ENCODE data around the gene LPGAT1.

Gene LPGAT1

GRCh38 chr1:211737115-211738035, 93.2 kb downstream of the LPGAT1 start:
- Histone ChIP-seq H3K9ac (ENCODE audit: low read depth, low read length) (no peak overlapping the region), H3K36me3 (ENCODE audit: control insufficient read depth, insufficient read depth, low read length) (no peaks in the 10 kb centered on the region), H3K9me3 (ENCODE audit: control insufficient read depth, insufficient read depth, low read length) (no peaks in the 10 kb centered on the region), H3K4me1 (ENCODE audit: control insufficient read depth, insufficient read depth, low read length) (peaks cover 3% of the 10 kb centered on the region), H3K27me3 (ENCODE audit: control insufficient read depth, insufficient read depth, low read length) (no peaks in the 10 kb centered on the region), H3K4me3 (ENCODE audit: low read depth, low read length) (no peak overlapping the region)

GRCh38 chr1:211736351-211736915, 94.1 kb downstream of the LPGAT1 start:
- no peak overlapping the region for H3K4me3 ChIP-seq (ENCODE audit: low read depth, low read length)
- H3K9me3 ChIP-seq (ENCODE audit: control insufficient read depth, insufficient read depth, low read length), result no peaks in the 10 kb centered on the region
- H3K9ac ChIP-seq (ENCODE audit: low read depth, low read length), result no peak overlapping the region
- H3K4me1 ChIP-seq (ENCODE audit: control insufficient read depth, insufficient read depth, low read length), result peaks cover 3% of the 10 kb centered on the region
- no peaks in the 10 kb centered on the region for H3K36me3 ChIP-seq (ENCODE audit: control insufficient read depth, insufficient read depth, low read length)
- H3K27me3 ChIP-seq (ENCODE audit: control insufficient read depth, insufficient read depth, low read length), result no peaks in the 10 kb centered on the region

GRCh38 chr1:211735208-211736170, 95.1 kb downstream of the LPGAT1 start:
- H3K9ac ChIP-seq (ENCODE audit: low read depth, low read length), result no peak overlapping the region
- no peak overlapping the region for H3K4me3 ChIP-seq (ENCODE audit: low read depth, low read length)
- H3K36me3 ChIP-seq (ENCODE audit: control insufficient read depth, insufficient read depth, low read length), result no peaks in the 10 kb centered on the region
- H3K27me3 ChIP-seq (ENCODE audit: control insufficient read depth, insufficient read depth, low read length), result no peaks in the 10 kb centered on the region
- H3K9me3 ChIP-seq (ENCODE audit: control insufficient read depth, insufficient read depth, low read length), result no peaks in the 10 kb centered on the region
- H3K4me1 ChIP-seq (ENCODE audit: control insufficient read depth, insufficient read depth, low read length), result peaks cover 3% of the 10 kb centered on the region

GRCh38 chr1:211734791-211735190, 95.8 kb downstream of the LPGAT1 start:
- no peaks in the 10 kb centered on the region for H3K27me3 ChIP-seq (ENCODE audit: control insufficient read depth, insufficient read depth, low read length)
- no peaks in the 10 kb centered on the region for H3K36me3 ChIP-seq (ENCODE audit: control insufficient read depth, insufficient read depth, low read length)
- peaks cover 3% of the 10 kb centered on the region for H3K4me1 ChIP-seq (ENCODE audit: control insufficient read depth, insufficient read depth, low read length)
- H3K9ac ChIP-seq (ENCODE audit: low read depth, low read length), result no peak overlapping the region
- no peak overlapping the region for H3K4me3 ChIP-seq (ENCODE audit: low read depth, low read length)
- H3K9me3 ChIP-seq (ENCODE audit: control insufficient read depth, insufficient read depth, low read length), result no peaks in the 10 kb centered on the region

GRCh38 chr1:211734359-211734758, 96.2 kb downstream of the LPGAT1 start:
- Histone ChIP-seq H3K9me3 (ENCODE audit: control insufficient read depth, insufficient read depth, low read length) (no peaks in the 10 kb centered on the region), H3K36me3 (ENCODE audit: control insufficient read depth, insufficient read depth, low read length) (no peaks in the 10 kb centered on the region), H3K27me3 (ENCODE audit: control insufficient read depth, insufficient read depth, low read length) (no peaks in the 10 kb centered on the region), H3K4me3 (ENCODE audit: low read depth, low read length) (no peak overlapping the region), H3K9ac (ENCODE audit: low read depth, low read length) (no peak overlapping the region), H3K4me1 (ENCODE audit: control insufficient read depth, insufficient read depth, low read length) (peaks cover 3% of the 10 kb centered on the region)

- H3K4me3 ChIP-seq (ENCODE audit: low read depth, low read length), result no peak overlapping the region
- no peak overlapping the region for H3K9ac ChIP-seq (ENCODE audit: low read depth, low read length)
- no peaks in the 10 kb centered on the region for H3K9me3 ChIP-seq (ENCODE audit: control insufficient read depth, insufficient read depth, low read length)
These were observed 98.1 kb downstream of the LPGAT1 start for GRCh38 chr1:211732293-211732980.

GRCh38 chr1:211731456-211732292, 98.9 kb downstream of the LPGAT1 start:
- H3K9me3 ChIP-seq (ENCODE audit: control insufficient read depth, insufficient read depth, low read length), result no peaks in the 10 kb centered on the region
- H3K4me1 ChIP-seq (ENCODE audit: control insufficient read depth, insufficient read depth, low read length), result peaks cover 3% of the 10 kb centered on the region
- H3K9ac ChIP-seq (ENCODE audit: low read depth, low read length), result no peak overlapping the region
- H3K27me3 ChIP-seq (ENCODE audit: control insufficient read depth, insufficient read depth, low read length), result no peaks in the 10 kb centered on the region
- H3K36me3 ChIP-seq (ENCODE audit: control insufficient read depth, insufficient read depth, low read length), result no peaks in the 10 kb centered on the region
- H3K4me3 ChIP-seq (ENCODE audit: low read depth, low read length), result no peak overlapping the region

More at GRCh38 chr1:211732293-211732980, 98.1 kb downstream of the LPGAT1 start:
- Histone ChIP-seq H3K27me3 (ENCODE audit: control insufficient read depth, insufficient read depth, low read length) (no peaks in the 10 kb centered on the region), H3K4me1 (ENCODE audit: control insufficient read depth, insufficient read depth, low read length) (peaks cover 3% of the 10 kb centered on the region), H3K36me3 (ENCODE audit: control insufficient read depth, insufficient read depth, low read length) (no peaks in the 10 kb centered on the region)

GRCh38 chr1:211730347-211730746, 100.2 kb downstream of the LPGAT1 start:
- peaks cover 1% of the 10 kb centered on the region for H3K4me1 ChIP-seq (ENCODE audit: control insufficient read depth, insufficient read depth, low read length)
- no peaks in the 10 kb centered on the region for H3K36me3 ChIP-seq (ENCODE audit: control insufficient read depth, insufficient read depth, low read length)
- H3K27me3 ChIP-seq (ENCODE audit: control insufficient read depth, insufficient read depth, low read length), result no peaks in the 10 kb centered on the region
- no peak overlapping the region for H3K9ac ChIP-seq (ENCODE audit: low read depth, low read length)
- no peaks in the 10 kb centered on the region for H3K9me3 ChIP-seq (ENCODE audit: control insufficient read depth, insufficient read depth, low read length)
- H3K4me3 ChIP-seq (ENCODE audit: low read depth, low read length), result no peak overlapping the region

GRCh38 chr1:211729238-211729637, 101.3 kb downstream of the LPGAT1 start:
- Histone ChIP-seq H3K36me3 (ENCODE audit: control insufficient read depth, insufficient read depth, low read length) (no peaks in the 10 kb centered on the region), H3K9ac (ENCODE audit: low read depth, low read length) (no peak overlapping the region), H3K27me3 (ENCODE audit: control insufficient read depth, insufficient read depth, low read length) (no peaks in the 10 kb centered on the region), H3K9me3 (ENCODE audit: control insufficient read depth, insufficient read depth, low read length) (no peaks in the 10 kb centered on the region), H3K4me1 (ENCODE audit: control insufficient read depth, insufficient read depth, low read length) (no peaks in the 10 kb centered on the region), H3K4me3 (ENCODE audit: low read depth, low read length) (no peak overlapping the region)

GRCh38 chr1:211726467-211726995, 104.0 kb downstream of the LPGAT1 start:
- no peaks in the 10 kb centered on the region for H3K36me3 ChIP-seq (ENCODE audit: control insufficient read depth, insufficient read depth, low read length)
- no peak overlapping the region for H3K4me3 ChIP-seq (ENCODE audit: low read depth, low read length)
- no peak overlapping the region for H3K9ac ChIP-seq (ENCODE audit: low read depth, low read length)
- H3K27me3 ChIP-seq (ENCODE audit: control insufficient read depth, insufficient read depth, low read length), result no peaks in the 10 kb centered on the region
- H3K4me1 ChIP-seq (ENCODE audit: control insufficient read depth, insufficient read depth, low read length), result no peaks in the 10 kb centered on the region
- no peaks in the 10 kb centered on the region for H3K9me3 ChIP-seq (ENCODE audit: control insufficient read depth, insufficient read depth, low read length)

All from iPS-15b (cell line).